Measurements from ENCODE around the gene PIK3R3. TPM values are rescaled to one million over a fixed set of nuclear protein-coding genes. Genes with fewer than 3 reads are reported as not detected.

The PIK3R3 gene
- total RNA-seq, 2 experiments from 2014 or later: 3.3 to 4.1 TPM

- ChIA-PET CTCF (interaction anchor here (1.2 to 2.1 kb wide), 3 partner anchors 21 to 184 kb away, joined by 3 to 6 read pairs (median 4); no protein-coding TSS in a partner anchor), POLR2A (no interaction called here)
Measured at GRCh38 chr1:46039571-46040052, 92.8 kb downstream of the PIK3R3 start.

DNA sequence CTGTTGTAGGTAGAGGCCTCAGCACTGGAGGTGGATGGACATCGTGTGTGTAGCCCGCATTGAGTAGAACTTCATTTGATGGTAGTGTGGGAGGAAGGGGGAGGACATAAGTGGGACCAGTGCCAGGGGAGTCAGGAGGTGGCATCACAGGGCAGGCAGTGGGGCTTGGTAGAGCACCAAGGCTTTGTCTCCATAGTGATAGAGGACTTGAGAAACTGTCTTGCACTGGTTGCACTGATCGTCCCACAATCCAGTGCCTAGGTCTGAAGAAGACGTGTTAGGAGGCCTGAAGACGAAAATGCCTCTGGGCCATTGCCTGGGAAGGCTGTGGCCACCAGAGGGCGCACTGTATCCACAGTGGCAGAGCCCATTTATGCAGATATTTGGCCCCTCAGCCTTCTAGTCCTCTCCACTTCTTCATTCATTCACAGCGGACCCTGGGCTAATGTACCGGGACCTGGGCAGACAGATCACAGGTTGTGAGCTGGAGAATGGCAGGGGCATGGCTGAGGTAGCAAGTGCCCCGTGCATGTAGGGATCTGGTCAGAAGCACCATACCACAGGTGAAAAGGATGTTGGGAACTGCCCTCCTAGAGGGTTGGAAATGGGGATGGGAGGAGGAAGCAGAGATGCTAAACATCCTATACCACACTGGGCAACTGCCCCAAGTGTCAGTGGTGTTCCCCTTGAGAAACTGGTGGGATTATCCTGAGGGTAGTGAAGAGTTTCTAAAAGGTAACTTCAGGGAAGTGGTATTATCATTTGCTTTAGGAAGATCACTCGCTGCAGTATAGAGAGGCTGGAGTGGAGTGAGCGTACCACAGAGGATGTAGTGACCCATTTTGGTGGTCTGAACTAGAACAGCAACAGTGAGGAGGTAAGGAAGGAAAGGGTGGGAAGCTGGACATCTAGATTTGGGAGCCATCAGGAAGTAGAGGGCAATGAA, 95.3 kb downstream of the PIK3R3 start:
- POLR2A ChIA-PET: no interaction called here
- CTCF ChIA-PET: interaction anchor here (0.6 to 5.0 kb wide), 10 partner anchors 8 to 493 kb away, joined by 3 to 28 read pairs (median 4); partner anchors contain the start of gene TSPAN1

DNA sequence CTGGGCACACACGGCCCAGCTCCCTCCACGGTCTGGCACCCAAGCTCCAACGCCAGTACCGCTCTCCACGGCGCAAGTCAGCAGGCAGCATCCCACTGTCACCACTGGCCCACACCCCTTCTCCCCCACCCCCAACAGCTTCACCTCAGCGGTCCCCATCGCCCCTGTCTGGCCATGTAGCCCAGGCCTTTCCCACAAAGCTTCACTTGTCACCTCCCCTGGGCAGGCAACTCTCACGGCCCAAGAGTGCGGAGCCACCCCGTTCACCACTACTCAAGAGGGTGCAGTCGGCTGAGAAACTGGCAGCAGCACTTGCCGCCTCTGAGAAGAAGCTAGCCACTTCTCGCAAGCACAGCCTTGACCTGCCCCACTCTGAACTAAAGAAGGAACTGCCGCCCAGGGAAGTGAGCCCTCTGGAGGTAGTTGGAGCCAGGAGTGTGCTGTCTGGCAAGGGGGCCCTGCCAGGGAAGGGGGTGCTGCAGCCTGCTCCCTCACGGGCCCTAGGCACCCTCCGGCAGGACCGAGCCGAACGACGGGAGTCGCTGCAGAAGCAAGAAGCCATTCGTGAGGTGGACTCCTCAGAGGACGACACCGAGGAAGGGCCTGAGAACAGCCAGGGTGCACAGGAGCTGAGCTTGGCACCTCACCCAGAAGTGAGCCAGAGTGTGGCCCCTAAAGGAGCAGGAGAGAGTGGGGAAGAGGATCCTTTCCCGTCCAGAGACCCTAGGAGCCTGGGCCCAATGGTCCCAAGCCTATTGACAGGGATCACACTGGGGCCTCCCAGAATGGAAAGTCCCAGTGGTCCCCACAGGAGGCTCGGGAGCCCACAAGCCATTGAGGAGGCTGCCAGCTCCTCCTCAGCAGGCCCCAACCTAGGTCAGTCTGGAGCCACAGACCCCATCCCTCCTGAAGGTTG, 97.6 kb downstream of the PIK3R3 start:
- CTCF ChIA-PET: interaction anchor here (4.1 to 5.0 kb wide), 2 partner anchors 146 to 188 kb away, joined by 27 to 28 read pairs; no protein-coding TSS in a partner anchor
- POLR2A ChIA-PET: no interaction called here

DNA sequence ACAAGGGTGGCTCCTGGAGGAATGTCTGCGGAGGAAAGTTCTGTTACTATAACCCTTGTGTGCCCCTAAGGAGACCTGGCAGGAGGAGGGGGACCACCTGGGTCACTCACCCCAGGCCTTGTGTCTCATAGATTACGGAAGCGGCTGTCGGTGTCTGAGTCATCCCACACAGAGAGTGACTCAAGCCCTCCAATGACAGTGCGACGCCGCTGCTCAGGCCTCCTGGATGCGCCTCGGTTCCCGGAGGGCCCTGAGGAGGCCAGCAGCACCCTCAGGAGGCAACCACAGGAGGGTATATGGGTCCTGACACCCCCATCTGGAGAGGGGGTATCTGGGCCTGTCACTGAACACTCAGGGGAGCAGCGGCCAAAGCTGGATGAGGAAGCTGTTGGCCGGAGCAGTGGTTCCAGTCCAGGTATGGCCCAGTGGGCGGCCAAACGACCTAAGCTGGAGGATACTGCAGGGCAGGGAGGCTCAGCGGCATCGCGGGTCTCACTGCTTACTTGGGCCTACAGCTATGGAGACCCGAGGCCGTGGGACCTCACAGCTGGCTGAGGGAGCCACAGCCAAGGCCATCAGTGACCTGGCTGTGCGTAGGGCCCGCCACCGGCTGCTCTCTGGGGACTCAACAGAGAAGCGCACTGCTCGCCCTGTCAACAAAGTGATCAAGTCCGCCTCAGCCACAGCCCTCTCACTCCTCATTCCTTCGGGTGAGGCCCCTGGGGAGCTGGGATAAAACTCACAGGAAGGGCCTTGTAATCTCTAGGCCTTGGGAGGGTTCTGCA, 101.4 kb downstream of the PIK3R3 start:
- ChIA-PET CTCF (interaction anchor here (1.4 to 1.5 kb wide), 2 partner anchors 93 to 193 kb away, joined by 3 read pairs; no protein-coding TSS in a partner anchor), POLR2A (no interaction called here)

- ChIA-PET CTCF (interaction anchor here (1.5 kb wide), 1 partner anchor 94 kb away, joined by 3 read pairs; no protein-coding TSS in a partner anchor), POLR2A (interaction anchor here (0.5 kb wide), 1 partner anchor 236 kb away, joined by 10 read pairs; no protein-coding TSS in a partner anchor)
Measured at GRCh38 chr1:46030074-46030870, 102.2 kb downstream of the PIK3R3 start.

- CTCF ChIA-PET: no interaction called here
Measured at GRCh38 chr1:46027788-46028573, 104.4 kb downstream of the PIK3R3 start.

DNA sequence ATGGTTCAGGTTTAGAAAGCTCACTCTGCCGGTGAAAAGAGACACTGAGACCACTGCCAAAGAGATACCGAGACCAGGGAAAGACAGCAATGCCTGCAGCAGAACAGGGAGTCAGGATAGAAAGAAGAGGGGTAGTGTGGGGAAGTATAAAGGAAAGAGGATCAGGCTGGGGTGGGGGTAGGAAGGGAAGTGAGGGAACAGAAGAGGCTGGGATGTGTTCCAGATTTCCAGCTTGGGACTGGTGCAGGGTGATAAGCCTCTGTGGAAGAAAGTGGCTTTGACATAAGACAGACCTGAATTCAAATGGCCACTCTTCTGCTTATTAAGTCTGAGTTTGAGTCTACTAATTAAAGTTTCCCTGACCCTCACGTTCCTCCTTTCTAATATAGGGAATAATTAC, 105.9 kb downstream of the PIK3R3 start:
- POLR2A ChIA-PET: no interaction called here
- CTCF ChIA-PET: interaction anchor here (0.7 kb wide), 1 partner anchor 197 kb away, joined by 3 read pairs; no protein-coding TSS in a partner anchor

More at GRCh38 chr1:46027788-46028573, 104.4 kb downstream of the PIK3R3 start:
- POLR2A ChIA-PET: no interaction called here

DNA sequence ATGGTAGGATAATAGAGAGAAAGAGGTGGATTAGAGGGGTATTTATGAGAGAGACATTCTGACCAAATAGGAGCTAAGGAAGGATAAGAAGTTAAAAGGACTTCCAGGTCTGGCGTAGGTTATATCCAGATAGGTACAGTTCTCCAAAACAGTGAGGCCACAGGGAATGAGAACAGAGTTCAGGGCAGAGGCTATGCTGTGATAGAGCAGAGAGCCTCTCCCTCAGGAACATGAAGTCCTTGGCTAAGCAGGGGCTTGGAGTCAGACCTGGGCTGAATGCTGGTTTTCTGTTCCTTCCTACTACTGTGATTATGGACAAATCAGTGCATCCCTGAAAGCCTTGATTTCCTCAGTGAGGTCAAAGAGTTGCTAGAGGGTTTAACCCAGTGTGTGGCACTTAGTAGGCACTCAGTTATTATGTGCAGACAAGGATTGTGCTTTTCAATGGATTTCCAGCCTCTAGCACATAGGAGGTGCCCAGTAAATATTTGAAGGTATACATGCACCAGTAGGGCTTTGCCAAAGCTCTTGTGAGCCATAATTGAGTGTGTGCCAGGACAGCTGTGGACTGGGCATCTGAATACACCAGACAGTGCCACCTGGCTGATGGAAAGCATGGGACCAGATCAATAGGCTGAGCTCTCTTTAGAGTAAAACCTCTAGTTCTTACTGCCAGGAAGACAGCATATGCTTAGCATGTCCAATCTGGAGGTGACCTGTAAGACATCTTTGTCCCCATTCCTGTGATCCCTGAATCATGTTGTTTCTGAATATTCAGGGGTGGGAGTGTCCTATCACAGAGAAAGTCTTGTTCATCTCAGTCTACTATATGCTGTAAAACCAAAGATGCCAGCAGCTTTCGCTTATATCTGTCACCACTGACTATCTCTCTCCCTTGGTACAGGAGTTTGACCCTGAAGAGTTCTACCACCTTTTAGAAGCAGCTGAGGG, 111.1 kb downstream of the PIK3R3 start:
- CTCF ChIA-PET: no interaction called here
- POLR2A ChIA-PET: no interaction called here

DNA sequence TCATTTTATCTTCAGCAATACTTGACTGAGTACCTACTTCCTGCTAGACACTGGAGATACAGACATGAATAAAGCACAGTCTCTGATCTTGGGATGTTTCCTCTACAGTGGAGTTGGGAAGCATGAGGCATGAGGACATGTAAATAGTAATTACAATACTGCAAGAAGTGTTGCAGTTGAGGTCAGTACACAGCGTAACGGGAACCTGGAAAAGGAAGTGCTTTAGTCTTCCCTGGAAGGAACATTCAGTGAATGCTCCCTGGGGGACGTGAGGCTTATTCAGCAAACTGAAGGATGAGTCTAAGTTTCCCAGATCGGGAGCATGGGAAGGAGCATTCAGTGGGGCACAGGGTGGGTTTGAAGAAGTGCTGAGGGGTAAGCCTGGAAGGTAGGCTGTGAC, 112.4 kb downstream of the PIK3R3 start:
- ChIA-PET CTCF (no interaction called here), POLR2A (no interaction called here)

GRCh38 chr1:46019348-46019747, 113.1 kb downstream of the PIK3R3 start:
- ChIA-PET CTCF (no interaction called here), POLR2A (no interaction called here)

DNA sequence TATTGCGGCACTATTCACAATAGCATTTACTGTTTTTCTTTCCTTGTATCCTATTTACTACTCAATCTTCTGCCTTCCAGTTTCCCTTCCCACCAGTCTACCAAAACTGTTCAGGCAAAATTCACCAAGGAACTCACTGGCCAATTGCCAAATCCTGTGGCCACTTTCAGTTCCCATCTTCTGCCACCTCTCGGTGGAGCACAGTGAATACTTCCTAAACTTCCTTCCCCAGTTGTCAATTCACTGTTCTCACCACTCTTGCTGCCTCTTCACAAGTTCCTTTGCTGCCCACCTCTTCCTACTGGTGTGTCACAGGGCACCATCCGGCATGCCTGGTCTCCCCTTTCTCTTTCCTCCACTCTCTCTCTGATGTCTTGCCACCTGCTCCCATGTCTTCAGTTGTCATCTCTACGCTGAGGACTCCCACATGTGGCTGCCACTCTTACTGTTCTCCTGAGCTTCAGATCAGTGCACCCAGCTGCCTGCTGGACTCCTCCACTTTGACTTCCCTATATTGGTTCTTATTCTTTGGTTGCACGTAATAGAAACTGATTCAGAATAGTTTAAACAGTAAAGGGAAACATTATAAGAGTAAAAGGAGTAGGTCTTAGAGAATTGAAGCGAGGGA, 114.4 kb downstream of the PIK3R3 start:
- POLR2A ChIA-PET: no interaction called here
- CTCF ChIA-PET: no interaction called here

- ChIA-PET POLR2A (no interaction called here), CTCF (no interaction called here)
Measured at GRCh38 chr1:46013581-46013980, 118.8 kb downstream of the PIK3R3 start.

DNA sequence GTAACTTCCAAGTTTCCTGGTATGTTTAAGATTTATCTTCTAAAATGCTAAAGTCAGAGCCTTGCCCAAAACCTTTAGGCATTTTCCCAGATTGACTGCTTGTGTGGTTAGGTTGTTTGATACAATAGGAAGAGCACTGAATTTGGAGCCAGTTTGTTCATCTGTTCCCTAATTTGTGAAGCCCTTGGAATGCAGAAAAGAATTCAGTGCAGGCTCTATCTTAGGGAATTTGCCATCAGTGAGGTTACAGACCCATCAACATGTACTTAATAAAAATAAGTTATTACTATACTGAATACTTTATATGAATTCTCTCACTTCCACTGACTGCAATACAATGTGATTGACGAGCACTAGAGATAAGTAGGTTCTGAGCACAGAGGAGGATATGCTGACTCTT, 120.2 kb downstream of the PIK3R3 start:
- CTCF ChIA-PET: no interaction called here

GRCh38 chr1:46011121-46011695, 121.2 kb downstream of the PIK3R3 start:
- ChIA-PET CTCF (no interaction called here), POLR2A (no interaction called here)

More for the DNA sequence above, 120.2 kb downstream of the PIK3R3 start:
- POLR2A ChIA-PET: no interaction called here

DNA sequence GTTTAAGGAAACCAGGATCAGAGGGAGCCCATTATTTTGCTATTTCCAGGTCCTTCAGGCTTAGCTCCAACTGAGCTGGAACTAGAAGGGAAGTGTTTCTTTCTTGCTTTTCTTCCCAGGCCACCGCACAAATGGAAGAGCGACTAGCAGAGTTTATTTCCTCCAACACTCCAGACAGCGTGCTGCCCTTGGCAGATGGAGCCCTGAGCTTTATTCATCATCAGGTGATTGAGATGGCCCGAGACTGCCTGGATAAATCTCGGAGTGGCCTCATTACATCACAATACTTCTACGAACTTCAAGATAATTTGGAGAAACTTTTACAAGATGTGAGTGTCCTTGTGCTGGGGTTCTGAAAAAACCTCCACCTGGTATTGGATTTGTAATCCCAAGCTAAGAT, 121.8 kb downstream of the PIK3R3 start:
- POLR2A ChIA-PET: no interaction called here

GRCh38 chr1:46008585-46008984, 123.8 kb downstream of the PIK3R3 start:
- CTCF ChIA-PET: no interaction called here
- POLR2A ChIA-PET: no interaction called here

More for the DNA sequence above, 121.8 kb downstream of the PIK3R3 start:
- CTCF ChIA-PET: no interaction called here

Measured in activated CD8-positive, alpha-beta memory T cell treated with anti-CD3 and anti-CD28 coated beads for 36 hours (primary cell).